NCI-H1092 treated with DMSO at 0.1 percent for 48 hours (cell line): ENCODE results near the gene DIAPH1.

Experiments
- DNase-seq: peaks from one replicate; lab custom pipeline; 2025; lab: John Stamatoyannopoulos, UW

Gene DIAPH1

GRCh38 chr5:141560725-141561483 is 57.9 kb downstream of the DIAPH1 start:
- peak; percentile 94 for DNase-seq

DNA sequence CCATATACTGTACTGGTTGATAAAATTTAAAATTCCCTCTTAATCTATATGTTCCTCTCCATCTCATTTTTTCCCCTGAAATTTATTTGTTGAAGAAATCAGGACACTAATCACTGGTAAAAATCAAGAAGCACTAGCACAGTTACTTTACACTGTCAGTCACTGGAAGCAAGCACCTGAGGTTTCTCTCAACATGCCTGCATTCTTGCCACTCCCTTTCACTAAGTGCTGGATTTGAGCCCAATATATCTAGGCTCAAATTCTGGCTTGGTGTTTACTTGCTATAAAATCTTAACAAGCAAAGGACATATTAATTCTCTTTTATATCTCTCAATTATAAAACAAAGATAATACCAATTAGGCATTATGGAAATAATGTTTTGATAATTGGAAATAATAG is 58.6 kb downstream of the DIAPH1 start:
- peak; percentile 79 for DNase-seq

- DNase-seq = peak; percentile 13
Measured at GRCh38 chr5:141559461-141559860, 59.3 kb downstream of the DIAPH1 start.

DNA sequence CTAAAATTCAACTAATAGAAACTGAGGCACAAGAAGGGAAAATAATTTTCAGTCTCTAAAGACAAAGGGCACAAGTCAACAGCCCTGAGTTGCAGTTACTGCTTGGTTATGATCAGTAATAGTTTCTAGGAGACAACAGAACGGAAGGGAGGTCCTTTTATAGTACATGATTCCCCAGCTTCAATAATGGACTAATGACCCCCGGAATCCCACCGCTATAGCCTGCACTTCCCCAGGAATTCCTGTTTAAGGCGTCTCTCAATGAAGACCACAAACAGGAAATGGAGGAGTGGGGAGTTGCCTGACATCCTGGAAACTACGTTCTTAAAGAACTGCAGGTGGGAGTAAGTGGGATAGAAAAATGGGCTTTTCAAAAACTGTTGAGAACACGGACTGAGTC is 60.6 kb downstream of the DIAPH1 start:
- DNase-seq = no peak

- peak; percentile 90 for DNase-seq
Measured at GRCh38 chr5:141557681-141558136, 61.1 kb downstream of the DIAPH1 start.

GRCh38 chr5:141547921-141548320 is 70.9 kb downstream of the DIAPH1 start:
- no peak for DNase-seq

DNA sequence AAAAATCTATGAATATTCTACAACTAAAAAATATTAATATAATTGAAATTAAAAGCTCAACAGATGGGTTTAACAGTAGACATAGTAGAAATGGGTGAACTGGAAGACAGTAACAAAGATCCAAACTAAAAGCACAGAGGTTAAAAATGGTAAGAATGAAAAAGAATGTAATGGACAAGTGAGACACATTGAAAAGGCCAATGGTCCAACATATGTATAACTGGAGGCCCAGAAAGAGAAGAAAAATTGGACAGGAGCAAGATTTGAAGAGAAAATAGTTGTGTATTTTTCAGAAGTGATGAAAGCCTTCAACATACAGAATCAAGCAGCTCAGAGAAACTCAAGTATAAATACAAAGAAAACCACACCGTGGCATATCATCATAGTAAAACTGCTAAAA is 71.3 kb downstream of the DIAPH1 start:
- no peak for DNase-seq

- DNase-seq = no peak
Measured at GRCh38 chr5:141543053-141543452, 75.7 kb downstream of the DIAPH1 start.

- no peak for DNase-seq
Measured at GRCh38 chr5:141534492-141535213, 84.1 kb downstream of the DIAPH1 start.

- no peak for DNase-seq
Measured at GRCh38 chr5:141533897-141534296, 84.9 kb downstream of the DIAPH1 start.

- DNase-seq = no peak
Measured at GRCh38 chr5:141532726-141533125, 86.1 kb downstream of the DIAPH1 start.

GRCh38 chr5:141529873-141530272 is 88.9 kb downstream of the DIAPH1 start:
- DNase-seq = no peak

GRCh38 chr5:141529002-141529401 is 89.8 kb downstream of the DIAPH1 start:
- DNase-seq = no peak

- no peak for DNase-seq
Measured at GRCh38 chr5:141528291-141528984, 90.4 kb downstream of the DIAPH1 start.

DNA sequence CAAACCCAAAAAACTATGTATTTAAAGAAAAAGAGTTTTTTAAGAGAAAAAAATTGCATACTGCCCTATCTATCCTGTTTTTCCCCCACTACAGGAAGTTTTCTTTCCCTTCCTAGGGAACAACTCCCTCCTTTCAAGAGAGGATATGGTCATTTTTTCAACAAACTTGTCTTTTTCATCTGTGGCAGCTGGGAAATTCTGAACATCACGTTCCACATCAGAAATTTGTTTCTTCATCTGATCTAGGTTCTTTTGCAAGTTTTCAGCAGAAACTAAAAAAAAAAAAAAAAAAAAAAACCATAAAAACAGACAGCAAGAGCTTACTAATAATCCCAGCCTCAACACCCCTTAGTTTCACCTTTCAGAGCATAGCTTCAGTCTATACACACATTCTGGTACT is 91.4 kb downstream of the DIAPH1 start:
- no peak for DNase-seq

DNA sequence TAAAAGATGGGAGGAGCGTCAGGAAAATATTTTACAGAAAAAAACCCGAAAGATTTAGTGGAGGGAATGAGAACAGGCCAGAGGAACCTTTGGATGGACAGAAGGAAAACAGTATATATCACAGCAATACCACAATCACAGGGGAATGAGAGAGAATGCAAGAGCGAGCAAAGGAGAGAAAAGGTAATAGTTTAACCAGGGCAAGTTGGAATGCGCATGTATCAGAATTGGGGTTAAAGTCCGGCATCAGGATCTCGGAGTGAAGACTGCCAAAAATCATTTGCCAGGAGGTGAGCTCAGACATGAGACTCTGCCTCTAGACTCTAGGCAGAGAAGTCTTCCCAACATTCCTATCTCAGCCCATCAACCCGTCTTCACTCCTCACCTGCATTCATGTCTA is 93.1 kb downstream of the DIAPH1 start:
- DNase-seq = no peak

DNA sequence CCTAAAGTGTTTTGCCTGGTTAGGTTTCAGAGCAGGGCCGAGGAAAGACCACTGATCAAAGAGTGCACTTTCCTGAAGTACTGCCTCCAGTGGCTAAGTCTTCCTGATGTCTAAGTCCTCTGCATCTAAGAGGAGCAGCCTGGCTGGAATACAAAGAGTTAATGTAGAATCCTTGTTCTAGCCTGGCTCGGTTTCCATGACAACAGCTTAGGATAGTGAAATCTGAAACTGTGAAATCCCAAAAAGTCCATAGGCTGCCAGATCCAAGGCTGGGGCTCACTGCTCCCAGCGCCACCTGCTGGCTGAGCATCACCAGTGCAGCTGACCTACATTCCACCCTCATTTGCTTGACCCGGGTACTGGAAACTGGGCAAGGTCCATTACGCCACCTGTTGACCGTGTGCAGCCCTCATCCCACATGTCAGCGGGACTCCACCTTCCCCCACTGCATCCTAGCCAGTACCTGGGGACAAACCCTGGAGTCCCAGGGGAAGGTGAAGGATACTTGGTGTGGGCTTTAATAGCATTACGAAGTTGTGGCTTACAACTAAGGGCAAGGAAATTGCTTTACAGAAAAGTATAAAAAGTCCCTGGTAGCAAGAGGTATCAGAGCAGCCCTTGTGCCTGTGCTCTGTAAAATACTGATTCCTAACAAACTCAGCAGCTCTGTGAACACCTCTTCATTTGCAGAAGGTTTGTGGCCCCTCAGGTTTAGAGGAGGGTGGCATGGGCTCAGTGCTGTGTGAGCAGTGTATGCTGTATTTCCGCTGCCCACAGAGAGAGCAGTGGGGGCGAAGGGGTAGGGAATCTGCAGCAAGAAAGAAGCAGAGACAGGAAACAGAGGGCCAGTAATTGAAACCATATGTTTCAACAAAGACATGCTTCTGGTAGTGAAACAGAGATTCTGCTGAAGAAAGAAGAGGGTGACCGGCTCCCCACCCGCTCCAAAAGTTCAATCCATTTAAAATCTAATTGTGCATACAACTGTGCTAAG is 93.9 kb downstream of the DIAPH1 start:
- peak; percentile 83 for DNase-seq

DNA sequence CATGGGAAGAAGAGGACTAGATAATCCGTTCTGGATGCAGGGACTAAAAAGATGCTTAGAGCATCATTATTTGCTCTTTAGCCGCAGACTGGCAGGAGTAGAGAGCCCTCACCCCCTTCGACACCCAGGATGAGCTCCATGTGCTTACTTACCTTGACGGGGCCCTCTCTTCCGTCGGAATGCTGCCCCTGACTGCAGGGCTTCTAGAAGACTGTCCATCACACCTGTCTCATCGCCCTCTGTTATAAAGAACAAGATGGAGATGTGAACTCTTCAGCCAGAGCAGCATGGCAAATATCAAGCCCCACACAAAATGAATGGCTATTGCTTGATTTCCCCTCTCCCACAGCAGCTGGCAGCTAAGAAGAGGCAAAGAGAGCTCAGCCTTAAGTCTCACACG is 94.8 kb downstream of the DIAPH1 start:
- no peak for DNase-seq

DNA sequence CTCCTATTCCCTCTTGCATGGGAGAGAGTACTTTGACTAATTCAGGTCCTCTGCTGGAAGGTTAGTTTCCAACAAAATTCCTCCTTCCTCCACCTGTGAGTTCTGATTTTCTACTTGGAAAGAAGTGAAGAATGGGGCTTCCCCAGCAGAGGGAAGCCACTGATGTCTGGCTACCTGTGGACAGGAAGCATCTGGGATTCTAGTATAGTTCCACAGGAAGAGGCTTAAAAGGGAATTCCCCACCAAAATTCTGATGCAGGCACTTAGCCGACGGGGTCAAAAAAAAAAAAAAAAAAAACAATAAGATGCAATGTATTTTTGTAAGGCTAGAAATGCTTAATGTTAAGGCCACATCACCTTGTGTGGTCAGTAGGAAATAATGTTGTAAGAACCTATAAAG is 96.5 kb downstream of the DIAPH1 start:
- DNase-seq = no peak

- no peak for DNase-seq
Measured at GRCh38 chr5:141521244-141521781, 97.5 kb downstream of the DIAPH1 start.
